ENCODE data around the gene SCN3A. TPM values are rescaled to one million over a fixed set of nuclear protein-coding genes. Genes with fewer than 3 reads are reported as not detected.

The SCN3A gene
- total RNA-seq, 1 donor from 2014 or later: 2.2 TPM

DNA sequence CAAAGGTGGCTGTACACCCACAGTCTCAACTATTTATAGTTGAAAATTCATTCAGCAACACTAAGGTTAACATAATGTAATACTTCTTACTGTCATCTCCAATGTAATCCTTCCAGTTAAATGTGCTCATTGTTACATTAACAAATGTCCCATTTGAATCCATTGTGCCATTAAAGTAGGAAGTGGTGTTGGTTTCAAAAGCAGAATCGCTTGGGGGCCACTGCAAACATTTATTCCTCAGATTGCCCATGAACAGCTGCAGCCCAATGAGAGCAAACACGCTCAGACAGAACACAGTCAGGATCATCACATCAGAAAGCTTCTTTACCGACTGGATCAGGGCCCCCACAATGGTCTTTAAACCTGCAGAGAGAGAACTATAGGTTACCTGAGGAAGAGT, 41.4 kb downstream of the SCN3A start:
- CTCF ChIA-PET: no interaction called here
- no peaks in the 10 kb centered on the region for H3K9me3 Mint-ChIP-seq
- TF ChIP-seq, protein P1, sequence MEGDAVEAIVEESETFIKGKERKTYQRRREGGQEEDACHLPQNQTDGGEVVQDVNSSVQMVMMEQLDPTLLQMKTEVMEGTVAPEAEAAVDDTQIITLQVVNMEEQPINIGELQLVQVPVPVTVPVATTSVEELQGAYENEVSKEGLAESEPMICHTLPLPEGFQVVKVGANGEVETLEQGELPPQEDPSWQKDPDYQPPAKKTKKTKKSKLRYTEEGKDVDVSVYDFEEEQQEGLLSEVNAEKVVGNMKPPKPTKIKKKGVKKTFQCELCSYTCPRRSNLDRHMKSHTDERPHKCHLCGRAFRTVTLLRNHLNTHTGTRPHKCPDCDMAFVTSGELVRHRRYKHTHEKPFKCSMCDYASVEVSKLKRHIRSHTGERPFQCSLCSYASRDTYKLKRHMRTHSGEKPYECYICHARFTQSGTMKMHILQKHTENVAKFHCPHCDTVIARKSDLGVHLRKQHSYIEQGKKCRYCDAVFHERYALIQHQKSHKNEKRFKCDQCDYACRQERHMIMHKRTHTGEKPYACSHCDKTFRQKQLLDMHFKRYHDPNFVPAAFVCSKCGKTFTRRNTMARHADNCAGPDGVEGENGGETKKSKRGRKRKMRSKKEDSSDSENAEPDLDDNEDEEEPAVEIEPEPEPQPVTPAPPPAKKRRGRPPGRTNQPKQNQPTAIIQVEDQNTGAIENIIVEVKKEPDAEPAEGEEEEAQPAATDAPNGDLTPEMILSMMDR (IDR thresholded peaks at IDR 0.05): no peak
- no peak overlapping the region for H3K27ac Mint-ChIP-seq
- no peaks in the 10 kb centered on the region for H3K27me3 Mint-ChIP-seq
- POLR2A ChIA-PET: no interaction called here
- H3K4me1 Mint-ChIP-seq: no peaks in the 10 kb centered on the region
- peaks cover 14% of the 10 kb centered on the region for H3K36me3 Mint-ChIP-seq (ENCODE audit: low read depth)
- DNase-seq (no peak), ATAC-seq (ENCODE audit: low read depth) (no peak)
- intact Hi-C loops (cut with micrococcal nuclease): no loop called here
- H3K4me3 Mint-ChIP-seq: no peak overlapping the region

DNA sequence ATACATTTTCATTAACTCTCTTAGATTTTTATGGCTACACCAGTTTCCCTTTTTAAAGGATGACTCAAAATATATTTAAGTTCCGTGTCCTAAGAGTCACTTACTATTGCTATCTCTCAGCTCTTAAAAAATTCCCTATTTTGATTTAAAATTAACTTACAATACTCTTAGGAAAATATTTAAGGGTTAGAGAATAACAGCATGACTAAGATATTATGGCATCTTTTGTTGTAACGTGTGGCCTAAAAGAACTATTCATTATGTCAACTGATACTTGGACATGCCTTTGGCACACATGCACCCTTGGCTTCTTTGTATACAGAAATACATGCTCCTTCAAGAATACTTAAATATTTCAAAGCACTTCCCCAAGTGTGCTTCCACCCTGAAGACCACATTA, 42.3 kb downstream of the SCN3A start:
- peaks cover 16% of the 10 kb centered on the region for H3K36me3 Mint-ChIP-seq (ENCODE audit: low read depth)
- no peak for DNase-seq
- ChIA-PET POLR2A (no interaction called here), CTCF (no interaction called here)
- H3K4me3 Mint-ChIP-seq: no peak overlapping the region
- no peaks in the 10 kb centered on the region for H3K27me3 Mint-ChIP-seq
- TF ChIP-seq, protein P1 (IDR thresholded peaks at IDR 0.05): no peak
- H3K27ac Mint-ChIP-seq: no peak overlapping the region
- no peaks in the 10 kb centered on the region for H3K9me3 Mint-ChIP-seq
- no peaks in the 10 kb centered on the region for H3K4me1 Mint-ChIP-seq
- intact Hi-C loops (cut with micrococcal nuclease): no loop called here
- no peak for ATAC-seq (ENCODE audit: low read depth)

DNA sequence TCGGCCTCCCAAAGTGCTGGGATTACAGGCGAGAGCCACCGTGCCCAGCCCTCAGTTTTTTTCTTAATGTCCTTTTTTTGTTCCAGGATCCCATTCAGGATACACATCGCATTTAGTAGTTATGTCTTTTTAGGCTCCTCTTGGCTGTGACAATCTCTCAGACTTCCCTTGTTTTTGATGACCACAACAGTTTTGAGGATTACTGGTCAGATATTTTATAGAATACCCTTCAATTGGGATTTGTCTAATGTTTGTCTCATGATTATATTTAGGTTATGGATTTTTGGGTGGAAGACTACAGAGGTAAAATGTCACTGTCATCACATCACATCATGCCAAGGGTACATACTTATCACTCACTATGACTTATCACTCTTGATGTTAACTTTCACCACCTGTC, 46.7 kb downstream of the SCN3A start:
- no peak overlapping the region for H3K4me3 Mint-ChIP-seq
- ChIA-PET POLR2A (no interaction called here), CTCF (no interaction called here)
- no peak overlapping the region for H3K27ac Mint-ChIP-seq
- H3K36me3 Mint-ChIP-seq (ENCODE audit: low read depth): peaks cover 9% of the 10 kb centered on the region
- no peak for DNase-seq
- TF ChIP-seq, protein P1 (IDR thresholded peaks at IDR 0.05): no peak
- no peak for ATAC-seq (ENCODE audit: low read depth)
- H3K4me1 Mint-ChIP-seq: no peaks in the 10 kb centered on the region
- H3K27me3 Mint-ChIP-seq: no peaks in the 10 kb centered on the region
- intact Hi-C loops (cut with micrococcal nuclease): no loop called here
- H3K9me3 Mint-ChIP-seq: no peaks in the 10 kb centered on the region

DNA sequence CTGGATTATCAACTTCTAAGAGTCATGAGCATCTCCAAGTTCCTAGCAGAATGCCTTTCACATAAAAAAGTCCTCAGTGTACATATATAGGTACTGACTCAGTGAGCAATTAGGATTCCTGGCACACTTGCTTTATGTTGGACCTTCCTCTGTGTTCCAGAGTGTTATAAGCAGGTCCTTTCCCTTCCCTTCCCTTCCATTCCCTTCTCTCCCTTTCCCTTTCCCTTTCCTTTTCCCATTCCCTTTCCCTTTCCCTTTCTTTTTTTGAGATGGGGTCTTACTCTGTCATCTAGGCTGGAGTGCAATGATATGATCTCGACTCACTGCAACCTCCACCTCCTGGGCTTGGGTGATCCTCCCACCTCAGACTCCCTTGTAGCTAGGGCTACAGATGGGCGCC, 48.7 kb downstream of the SCN3A start:
- no peak overlapping the region for H3K4me3 Mint-ChIP-seq
- TF ChIP-seq, protein P1 (IDR thresholded peaks at IDR 0.05): no peak
- ChIA-PET POLR2A (no interaction called here), CTCF (interaction anchor here (1.5 kb wide), 1 partner anchor 138 kb away, joined by 4 read pairs; no protein-coding TSS in a partner anchor)
- intact Hi-C loops (cut with micrococcal nuclease): no loop called here
- H3K36me3 Mint-ChIP-seq (ENCODE audit: low read depth): peaks cover 9% of the 10 kb centered on the region
- H3K9me3 Mint-ChIP-seq: no peaks in the 10 kb centered on the region
- DNase-seq (no peak), ATAC-seq (ENCODE audit: low read depth) (no peak)
- peaks cover 2% of the 10 kb centered on the region for H3K4me1 Mint-ChIP-seq
- H3K27ac Mint-ChIP-seq: no peak overlapping the region
- no peaks in the 10 kb centered on the region for H3K27me3 Mint-ChIP-seq

DNA sequence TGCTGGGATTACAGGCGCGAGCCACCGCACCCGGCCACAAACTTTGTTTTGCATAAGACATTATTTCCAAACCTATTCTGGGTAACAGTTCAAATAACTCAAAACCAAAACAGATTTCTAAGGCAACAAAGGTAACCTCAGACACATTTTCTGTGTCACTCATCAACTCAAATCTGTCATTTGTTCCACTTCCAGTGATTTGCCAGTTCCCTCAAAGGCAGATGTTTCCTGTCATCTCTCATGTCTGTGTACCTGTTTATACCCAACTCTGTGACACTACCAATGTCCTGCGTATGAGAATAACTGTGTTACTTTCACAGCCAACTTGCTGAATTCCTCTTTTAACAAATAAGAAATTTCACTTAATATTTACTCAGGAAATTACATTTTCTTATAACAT, 54.4 kb downstream of the SCN3A start:
- DNase-seq (no peak), ATAC-seq (ENCODE audit: low read depth) (peak; percentile 42)
- TF ChIP-seq, protein P1 (IDR thresholded peaks at IDR 0.05): no peak
- H3K9me3 Mint-ChIP-seq: no peaks in the 10 kb centered on the region
- POLR2A ChIA-PET: no interaction called here
- H3K36me3 Mint-ChIP-seq (ENCODE audit: low read depth): peaks cover 5% of the 10 kb centered on the region
- intact Hi-C loops (cut with micrococcal nuclease): loop anchor here (5.0 kb wide), 1 partner anchor 43 kb away; no protein-coding TSS in a partner anchor
- CTCF ChIA-PET: no interaction called here
- H3K4me3 Mint-ChIP-seq: no peak overlapping the region
- peaks cover 18% of the 10 kb centered on the region for H3K4me1 Mint-ChIP-seq
- no peaks in the 10 kb centered on the region for H3K27me3 Mint-ChIP-seq
- no peak overlapping the region for H3K27ac Mint-ChIP-seq

Data from activated B cell treated with CpG ODN at 0.5 μM for 24 hours (primary cell).